ENCODE data around the gene MYL12A. TPM values are rescaled to one million over a fixed set of nuclear protein-coding genes. Genes with fewer than 3 reads are reported as not detected.

Gene MYL12A
- total RNA-seq, 2 donors from 2014 or later = 102 to 174 TPM

- ATAC-seq = peak; percentile 48
- peak overlapping the region; percentile 1 to 58 (median 17) for H3K27ac ChIP-seq
- 35 to 45% methylated on average over 4 of the region's 4 CpGs for WGBS, 2 donors
Measured at GRCh38 chr18:3233433-3234168, 14.0 kb upstream of the MYL12A start.

GRCh38 chr18:3234457-3234856 lies 13.1 kb upstream of the MYL12A start:
- peaks cover 25% of the 10 kb centered on the region for H3K4me1 ChIP-seq
- H3K36me3 ChIP-seq (replicated peaks in 1 of 2; ENCODE audit: insufficient read depth in 1 of 2, low read depth in 2 of 2) = no peaks in the 10 kb centered on the region
- WGBS, 2 donors = 46 to 55% methylated on average over 5 of the region's 5 CpGs
- DNase-seq (no peak), ATAC-seq (no peak)
- TF ChIP-seq POLR2A (IDR thresholded peaks at IDR 0.05) (no peak), CTCF (IDR thresholded peaks at IDR 0.05) (no peak)
- H3K27ac ChIP-seq = peak overlapping the region in 1 of 4 donors; percentile 58
- H3K4me3 ChIP-seq = no peak overlapping the region
- H3K27me3 ChIP-seq = no peaks in the 10 kb centered on the region
- intact Hi-C loops (cut with DNase I) = no loop called here
- no peaks in the 10 kb centered on the region for H3K9me3 ChIP-seq

More at GRCh38 chr18:3233433-3234168, 14.0 kb upstream of the MYL12A start:
- Histone ChIP-seq H3K9me3 (no peaks in the 10 kb centered on the region), H3K4me1 (peaks cover 25% of the 10 kb centered on the region), H3K27me3 (no peaks in the 10 kb centered on the region), H3K4me3 (no peak overlapping the region), H3K36me3 (replicated peaks in 1 of 2; ENCODE audit: insufficient read depth in 1 of 2, low read depth in 2 of 2) (no peaks in the 10 kb centered on the region)
- DNase-seq = no peak
- intact Hi-C loops (cut with DNase I) = no loop called here
- TF ChIP-seq CTCF (IDR thresholded peaks at IDR 0.05) (no peak), POLR2A (IDR thresholded peaks at IDR 0.05) (no peak)

- Histone ChIP-seq H3K36me3 (replicated peaks in 1 of 2; ENCODE audit: insufficient read depth in 1 of 2, low read depth in 2 of 2) (no peaks in the 10 kb centered on the region), H3K9me3 (no peaks in the 10 kb centered on the region), H3K27ac (no peak overlapping the region), H3K4me3 (no peak overlapping the region), H3K4me1 (peaks cover 18% of the 10 kb centered on the region), H3K27me3 (no peaks in the 10 kb centered on the region)
- DNase-seq (no peak), ATAC-seq (no peak)
- intact Hi-C loops (cut with DNase I) = no loop called here
- TF ChIP-seq POLR2A (IDR thresholded peaks at IDR 0.05) (no peak), CTCF (IDR thresholded peaks at IDR 0.05) (no peak)
- 89 to 98% methylated on average over 2 of the region's 2 CpGs for WGBS, 2 donors
Measured at GRCh38 chr18:3235846-3236245, 11.8 kb upstream of the MYL12A start.

GRCh38 chr18:3236470-3236869 lies 11.1 kb upstream of the MYL12A start:
- intact Hi-C loops (cut with DNase I) = no loop called here
- no peaks in the 10 kb centered on the region for H3K9me3 ChIP-seq
- H3K4me3 ChIP-seq = no peak overlapping the region
- 65 to 66% methylated on average over 4 of the region's 4 CpGs for WGBS, 2 donors
- H3K4me1 ChIP-seq = peaks cover 17% of the 10 kb centered on the region
- no peak overlapping the region for H3K27ac ChIP-seq
- no peak for ATAC-seq
- H3K36me3 ChIP-seq (replicated peaks in 1 of 2; ENCODE audit: insufficient read depth in 1 of 2, low read depth in 2 of 2) = no peaks in the 10 kb centered on the region
- no peaks in the 10 kb centered on the region for H3K27me3 ChIP-seq
- no peak for DNase-seq
- no peak for TF ChIP-seq POLR2A (IDR thresholded peaks at IDR 0.05)
- TF ChIP-seq CTCF (IDR thresholded peaks at IDR 0.05) = no peak

GRCh38 chr18:3238742-3239141 lies 8.9 kb upstream of the MYL12A start:
- Histone ChIP-seq H3K9me3 (no peaks in the 10 kb centered on the region), H3K36me3 (replicated peaks in 1 of 2; ENCODE audit: insufficient read depth in 1 of 2, low read depth in 2 of 2) (no peaks in the 10 kb centered on the region), H3K4me1 (peaks cover 9% of the 10 kb centered on the region), H3K27ac (no peak overlapping the region), H3K27me3 (no peaks in the 10 kb centered on the region), H3K4me3 (no peak overlapping the region)
- DNase-seq (no peak), ATAC-seq (no peak)
- WGBS, 2 donors = 82 to 89% methylated on average over 2 of the region's 2 CpGs
- TF ChIP-seq CTCF (IDR thresholded peaks at IDR 0.05) = peak in 3 of 7 experiments; percentile 5 to 16 (median 7)
- no peak for TF ChIP-seq POLR2A (IDR thresholded peaks at IDR 0.05)
- intact Hi-C loops (cut with DNase I) = no loop called here

All from body of pancreas (tissue), 4 donors.